ENCODE data around the gene TENT4A. TPM values are rescaled to one million over a fixed set of nuclear protein-coding genes. Genes with fewer than 3 reads are reported as not detected.
A peak's percentile ranks its signal among the peaks of the same experiment; 100 is the strongest.

Gene TENT4A
- total RNA-seq, 1 experiment from 2014 or later, result 25.6 TPM

DNA sequence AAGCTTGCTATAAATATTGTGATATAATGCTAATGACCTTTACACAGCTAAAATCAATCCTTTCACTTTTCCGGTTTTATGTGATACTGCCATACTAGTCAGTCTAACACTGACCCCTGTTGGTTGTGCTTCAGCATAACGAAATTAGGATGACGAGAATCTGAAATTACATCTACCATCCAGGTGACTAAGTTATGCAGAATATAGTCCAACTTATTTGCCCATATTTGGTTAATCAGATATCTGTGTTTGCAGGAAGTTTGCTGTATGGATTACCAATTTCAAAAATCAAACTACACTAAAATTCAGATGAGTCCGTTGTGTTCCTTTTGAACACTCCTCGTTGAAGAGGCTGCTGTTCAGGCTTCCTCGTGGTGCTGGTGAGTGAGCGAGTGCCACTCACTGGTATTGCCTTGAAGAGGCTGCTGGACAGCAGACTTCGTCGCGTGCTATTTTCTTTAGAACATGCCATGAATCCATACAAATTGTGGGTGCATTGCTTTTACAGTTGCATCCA, 32.5 kb downstream of the TENT4A start:
- WGBS (ENCODE audit: extremely low coverage, insufficient read length, low lambda C conversion rate), result no CpG with 5 or more reads among the region's 10 CpGs
- no peak overlapping the region for H3K4ac ChIP-seq (ENCODE audit: low read depth, low read length)
- no peak overlapping the region for H4K8ac ChIP-seq (replicated peaks; ENCODE audit: insufficient read length, low read depth, low read length)
- H2AK5ac ChIP-seq (ENCODE audit: insufficient read length, low read length), result no peak overlapping the region
- H3K4me1 Mint-ChIP-seq, result peaks cover 12 to 18% of the 10 kb centered on the region in 2 experiments
- peaks cover 5% of the 10 kb centered on the region; the same call in 1 of the 2 replicates for H3K4me1 ChIP-seq (ENCODE audit: insufficient read depth, low read length)
- no peaks in the 10 kb centered on the region for H3K9me3 Mint-ChIP-seq
- H3K36me3 Mint-ChIP-seq (ENCODE audit: insufficient read depth in 1 of 3, low read depth in 3 of 3), result peaks cover 25 to 63% (median 49%) of the 10 kb centered on the region in 3 experiments
- no peaks in the 10 kb centered on the region for H3K9me3 ChIP-seq (ENCODE audit: control insufficient read depth, low read depth, low read length)
- H2BK15ac ChIP-seq (ENCODE audit: low read depth, low read length), result no peak overlapping the region
- H2BK5ac ChIP-seq (ENCODE audit: insufficient read length, low read length), result no peak overlapping the region
- no peak overlapping the region for H3K27ac Mint-ChIP-seq
- H3K4me2 ChIP-seq (ENCODE audit: insufficient read depth, insufficient read length, low read length), result no peak overlapping the region
- no peak overlapping the region for H3K23ac ChIP-seq (ENCODE audit: insufficient read length, low read depth, low read length)
- H3K27me3 ChIP-seq (ENCODE audit: insufficient read depth, low read length), result no peaks in the 10 kb centered on the region
- no peak for DNase-seq
- no peak overlapping the region for H2BK120ac ChIP-seq (ENCODE audit: low read depth, low read length, poor library complexity, severe bottlenecking)
- no peaks in the 10 kb centered on the region for H3K27me3 Mint-ChIP-seq (ENCODE audit: low read depth)
- H3K79me2 ChIP-seq (ENCODE audit: insufficient read depth, low read length), result no peaks in the 10 kb centered on the region; the same call in 1 of the 2 replicates
- no peak overlapping the region for H3K14ac ChIP-seq (ENCODE audit: insufficient read depth, low read length)
- H3K18ac ChIP-seq (ENCODE audit: insufficient read length, low read depth, low read length), result no peak overlapping the region
- H3K56ac ChIP-seq (ENCODE audit: insufficient read length, low read depth, low read length), result no peak overlapping the region
- no peaks in the 10 kb centered on the region for H3K23me2 ChIP-seq (ENCODE audit: insufficient read length, low read depth, low read length, poor library complexity, severe bottlenecking)
- no peak overlapping the region for H3T11ph ChIP-seq (ENCODE audit: low read length)
- H2BK12ac ChIP-seq (ENCODE audit: insufficient read length, low read depth, low read length), result no peak overlapping the region
- H3K27ac ChIP-seq (ENCODE audit: insufficient read length, low read depth, low read length), result no peak overlapping the region
- no peak overlapping the region for H4K91ac ChIP-seq (ENCODE audit: insufficient read length, low read depth, low read length)
- no peak overlapping the region for H2AFZ ChIP-seq (ENCODE audit: low read length)
- no peak overlapping the region for H3K9ac ChIP-seq (ENCODE audit: extremely low read depth, insufficient read length, low read length)
- TF ChIP-seq, protein P1, sequence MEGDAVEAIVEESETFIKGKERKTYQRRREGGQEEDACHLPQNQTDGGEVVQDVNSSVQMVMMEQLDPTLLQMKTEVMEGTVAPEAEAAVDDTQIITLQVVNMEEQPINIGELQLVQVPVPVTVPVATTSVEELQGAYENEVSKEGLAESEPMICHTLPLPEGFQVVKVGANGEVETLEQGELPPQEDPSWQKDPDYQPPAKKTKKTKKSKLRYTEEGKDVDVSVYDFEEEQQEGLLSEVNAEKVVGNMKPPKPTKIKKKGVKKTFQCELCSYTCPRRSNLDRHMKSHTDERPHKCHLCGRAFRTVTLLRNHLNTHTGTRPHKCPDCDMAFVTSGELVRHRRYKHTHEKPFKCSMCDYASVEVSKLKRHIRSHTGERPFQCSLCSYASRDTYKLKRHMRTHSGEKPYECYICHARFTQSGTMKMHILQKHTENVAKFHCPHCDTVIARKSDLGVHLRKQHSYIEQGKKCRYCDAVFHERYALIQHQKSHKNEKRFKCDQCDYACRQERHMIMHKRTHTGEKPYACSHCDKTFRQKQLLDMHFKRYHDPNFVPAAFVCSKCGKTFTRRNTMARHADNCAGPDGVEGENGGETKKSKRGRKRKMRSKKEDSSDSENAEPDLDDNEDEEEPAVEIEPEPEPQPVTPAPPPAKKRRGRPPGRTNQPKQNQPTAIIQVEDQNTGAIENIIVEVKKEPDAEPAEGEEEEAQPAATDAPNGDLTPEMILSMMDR (conservative IDR thresholded peaks at IDR 0.05), result peak; percentile 83
- H3K79me1 ChIP-seq (ENCODE audit: insufficient read depth, low read depth, low read length, poor library complexity, severe bottlenecking), result peaks cover 8% of the 10 kb centered on the region
- H4K5ac ChIP-seq (ENCODE audit: insufficient read length, low read depth, low read length), result no peak overlapping the region
- H3K4me3 Mint-ChIP-seq, result no peak overlapping the region
- H2BK20ac ChIP-seq (ENCODE audit: low read depth, low read length, poor library complexity, severe bottlenecking), result no peak overlapping the region
- H4K20me1 ChIP-seq (ENCODE audit: control insufficient read depth, insufficient read depth, insufficient read length), result no peaks in the 10 kb centered on the region
